GM19395 (cell line): ENCODE measurements around the gene LTO1.
"Not testable (repeated sequence)": the region's sequence is repeated elsewhere in the genome, so short reads cannot be mapped to it uniquely, and the experiment has no call there.

Experiments used
- ATAC-seq: cut with Tn5 transposase; IDR thresholded peaks from one replicate; pipeline ENCODE4 v1.9.1; 2021; ENCODE audit warnings: mild to moderate bottlenecking, moderate library complexity; ENCODE audit not compliant: unreplicated experiment

The LTO1 gene

DNA sequence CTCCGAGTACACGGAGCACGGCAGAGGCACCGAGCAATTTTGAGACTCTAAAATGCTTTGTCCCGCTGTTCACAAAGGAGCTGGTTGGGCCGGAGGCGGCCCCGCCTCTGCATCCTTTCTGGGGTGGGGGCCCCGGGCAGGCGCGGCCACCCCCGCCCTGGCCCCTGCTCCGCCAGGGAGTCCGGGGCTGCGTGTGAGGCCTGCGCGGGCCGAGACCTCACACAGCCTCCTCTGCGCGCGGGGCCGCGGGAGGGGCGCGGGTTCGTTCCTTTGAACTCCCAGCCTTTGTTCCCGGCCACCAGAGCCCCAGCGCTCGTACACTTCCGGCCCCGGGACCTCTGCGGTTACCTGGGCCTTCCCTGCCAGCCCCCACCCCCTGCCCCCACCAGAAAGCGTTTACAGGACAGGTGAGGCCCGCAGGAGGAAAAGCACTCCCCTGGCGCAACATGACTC lies 27.1 kb upstream of the LTO1 start:
- ATAC-seq, result no peak

DNA sequence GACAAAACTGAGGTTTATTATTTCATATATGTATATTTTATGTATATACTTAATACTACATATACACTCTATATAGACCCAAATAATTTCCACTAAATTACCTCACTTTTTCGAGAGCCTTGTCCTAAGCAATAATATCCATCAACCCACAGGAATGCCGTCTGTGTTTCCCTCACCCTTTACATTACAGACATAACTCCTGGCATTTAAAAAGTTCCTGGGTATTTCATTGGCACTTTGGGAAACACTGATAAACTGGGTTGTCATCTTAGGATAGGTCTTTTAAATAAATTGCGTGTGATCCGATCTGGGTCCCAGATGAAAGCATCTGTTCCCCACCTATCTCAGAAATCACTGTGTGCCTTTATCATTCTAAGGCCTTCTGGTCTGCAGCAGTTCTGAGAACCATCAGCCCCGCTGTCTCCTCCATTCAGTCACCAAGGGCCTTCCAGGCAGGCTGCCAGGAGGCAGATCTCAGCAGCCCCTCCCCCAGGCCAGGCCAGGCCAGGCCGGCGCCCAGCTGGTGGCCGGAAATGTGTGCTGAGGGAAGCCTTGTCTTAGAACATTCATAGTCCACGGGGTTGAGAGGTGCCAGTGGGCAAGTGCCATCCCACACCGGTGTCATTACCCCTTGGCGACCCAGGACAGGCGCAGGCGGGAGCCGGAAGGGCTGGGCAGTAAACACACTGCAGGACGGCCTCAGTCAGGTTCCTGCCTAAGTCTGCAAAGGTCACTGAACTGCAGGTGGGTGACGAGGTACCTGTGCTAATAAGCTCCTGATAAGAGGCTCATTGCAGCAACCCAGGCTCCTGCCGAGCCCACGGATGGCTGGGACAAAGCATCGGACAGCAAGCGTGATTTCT lies 25.4 kb upstream of the LTO1 start:
- no peak for ATAC-seq

DNA sequence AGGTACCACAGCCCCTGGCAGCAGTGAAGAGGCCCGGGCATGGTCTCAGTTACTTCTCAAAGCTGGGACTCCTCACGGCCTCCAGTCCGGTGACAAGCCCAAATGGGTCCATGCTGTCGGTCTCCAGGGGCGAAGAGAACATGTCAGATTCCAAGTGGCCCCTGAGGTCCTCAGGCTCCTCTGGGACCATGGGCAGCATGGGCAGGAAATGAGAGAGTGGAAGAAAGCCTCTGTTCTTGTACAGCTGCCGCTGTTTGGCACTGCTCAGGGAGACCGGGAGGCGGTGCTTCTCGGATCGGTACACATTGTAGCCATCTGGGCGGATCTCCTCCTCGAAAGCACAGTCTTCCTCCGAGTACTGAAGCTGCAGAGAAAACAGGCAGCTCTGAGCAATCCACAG lies 24.1 kb upstream of the LTO1 start:
- no peak for ATAC-seq

DNA sequence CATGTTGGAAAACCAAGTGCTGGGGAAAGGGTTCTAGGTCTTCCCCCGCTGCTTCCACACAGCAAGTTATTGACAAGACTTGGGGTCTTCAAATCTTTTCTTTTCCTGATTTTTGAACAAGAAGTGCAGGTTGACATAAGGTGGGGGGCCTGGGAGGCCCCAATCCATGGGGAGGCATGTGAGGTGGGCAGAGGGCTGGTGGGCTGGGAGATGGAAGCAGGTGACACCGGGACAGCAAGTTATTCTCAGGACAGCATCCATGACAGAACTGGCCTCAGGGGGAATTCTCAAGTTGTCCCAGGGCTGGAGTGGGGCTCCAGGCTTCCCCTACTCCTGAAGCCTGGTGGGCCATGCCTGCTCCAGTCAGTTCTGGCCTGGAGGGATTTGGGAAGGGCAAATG lies 23.2 kb upstream of the LTO1 start:
- no peak for ATAC-seq

DNA sequence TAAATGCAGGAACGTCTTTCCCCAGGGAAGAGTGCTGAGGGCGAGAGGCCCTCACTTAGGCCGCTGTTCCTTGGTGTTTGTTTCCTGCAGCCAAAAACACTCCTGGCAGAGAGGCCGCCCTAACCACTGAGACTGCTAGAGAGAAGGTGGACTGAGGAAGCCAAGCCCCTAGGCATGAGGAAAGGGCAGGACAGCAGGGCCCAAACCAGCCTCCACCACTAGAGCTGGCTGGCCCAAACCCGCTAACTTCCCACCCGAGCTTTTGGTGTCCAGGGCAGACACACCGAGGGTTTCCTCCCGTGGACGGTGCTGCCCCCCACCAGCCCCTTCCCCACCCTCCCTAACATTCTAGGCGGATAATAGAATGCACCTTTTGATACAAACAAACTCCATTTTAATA lies 22.7 kb upstream of the LTO1 start:
- no peak for ATAC-seq

DNA sequence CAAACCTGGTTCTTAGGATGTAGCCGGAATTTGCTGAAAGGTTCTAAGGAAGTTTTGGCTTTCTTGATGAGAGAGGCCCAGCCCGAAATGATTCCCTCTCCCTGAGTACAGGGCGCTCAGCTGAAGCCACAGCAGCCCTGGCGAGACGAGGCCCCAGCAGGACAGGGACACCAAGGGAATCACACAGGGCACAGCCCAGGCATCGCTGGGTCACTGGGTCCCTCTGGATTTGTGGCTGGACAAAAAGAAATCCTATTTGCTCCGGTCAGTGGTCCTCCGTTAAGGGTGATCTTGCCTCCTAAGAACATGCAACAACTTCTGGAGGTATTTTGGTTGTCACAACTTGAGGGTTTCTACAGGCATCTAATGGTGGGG lies 22.3 kb upstream of the LTO1 start:
- no peak for ATAC-seq

DNA sequence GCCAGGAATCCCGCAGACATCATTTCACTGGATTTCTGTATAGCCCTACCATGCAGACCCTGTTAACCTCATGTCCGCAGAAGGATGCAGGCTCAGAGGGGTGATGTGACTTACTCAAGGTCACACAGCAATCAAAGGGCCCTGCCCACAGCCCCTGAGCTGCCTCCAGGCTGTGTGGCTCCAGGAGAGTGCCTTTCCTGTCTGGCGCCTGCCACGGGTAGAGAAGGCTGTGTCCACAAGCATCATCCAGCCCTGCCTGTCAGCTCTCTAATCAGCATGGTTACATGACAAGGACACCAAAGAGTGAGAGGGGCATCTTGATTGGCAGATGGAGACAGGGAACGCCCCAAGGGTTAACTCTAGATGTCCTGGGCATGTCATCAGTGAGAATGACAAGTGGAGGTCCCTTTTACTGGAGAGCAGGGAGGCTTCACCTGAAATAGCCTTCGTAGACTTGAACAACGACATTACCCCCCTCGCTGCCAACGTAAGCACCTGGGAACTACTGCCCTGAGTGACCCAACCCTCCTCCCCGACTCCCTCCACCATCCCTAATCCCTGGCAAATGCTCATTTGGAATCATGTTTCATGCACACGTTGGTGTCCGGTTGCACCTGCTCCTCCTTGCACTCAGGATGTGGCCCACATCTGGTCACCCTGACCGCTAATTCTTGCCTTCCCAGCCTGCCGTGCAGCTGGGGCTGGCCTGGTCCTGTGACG lies 21.8 kb upstream of the LTO1 start:
- no peak for ATAC-seq

DNA sequence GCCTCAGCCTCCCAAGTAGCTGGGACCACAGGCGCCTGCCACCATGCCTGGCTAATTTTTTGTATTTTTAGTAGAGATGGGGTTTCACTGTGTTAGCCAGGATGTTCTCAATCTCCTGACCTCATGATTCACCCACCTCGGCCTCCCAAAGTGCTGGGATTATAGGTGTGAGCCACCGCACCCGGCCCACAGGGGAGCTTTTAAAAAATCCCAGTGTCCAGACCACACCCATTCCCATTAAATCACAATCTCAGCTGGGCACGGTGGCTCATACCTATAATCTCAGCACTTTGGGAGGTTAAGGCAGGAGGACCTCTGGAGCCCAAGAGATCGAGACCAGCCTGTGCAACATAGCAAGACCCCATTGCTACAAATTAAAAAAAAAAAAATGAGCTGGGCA lies 20.8 kb upstream of the LTO1 start:
- ATAC-seq, result not testable (repeated sequence)

DNA sequence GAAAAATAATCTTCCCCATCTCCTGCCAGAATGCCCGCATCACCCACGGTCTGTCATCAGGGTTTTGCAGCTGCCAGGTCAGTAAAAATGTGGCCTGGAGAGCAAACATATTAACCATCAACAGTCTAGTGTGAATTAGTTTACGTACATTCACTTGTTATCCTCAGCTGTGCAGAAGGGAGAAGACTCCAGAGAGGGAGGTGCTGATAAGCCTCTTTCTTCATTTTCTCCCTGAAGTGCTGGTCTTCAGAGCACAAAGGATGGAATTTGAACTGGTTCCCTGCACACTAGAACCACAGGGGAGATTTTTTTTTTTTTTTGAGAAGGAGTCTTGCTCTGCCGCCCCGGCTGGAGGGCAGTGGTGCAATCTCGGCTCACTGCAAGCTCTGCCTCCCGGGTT lies 20.4 kb upstream of the LTO1 start:
- no peak for ATAC-seq

DNA sequence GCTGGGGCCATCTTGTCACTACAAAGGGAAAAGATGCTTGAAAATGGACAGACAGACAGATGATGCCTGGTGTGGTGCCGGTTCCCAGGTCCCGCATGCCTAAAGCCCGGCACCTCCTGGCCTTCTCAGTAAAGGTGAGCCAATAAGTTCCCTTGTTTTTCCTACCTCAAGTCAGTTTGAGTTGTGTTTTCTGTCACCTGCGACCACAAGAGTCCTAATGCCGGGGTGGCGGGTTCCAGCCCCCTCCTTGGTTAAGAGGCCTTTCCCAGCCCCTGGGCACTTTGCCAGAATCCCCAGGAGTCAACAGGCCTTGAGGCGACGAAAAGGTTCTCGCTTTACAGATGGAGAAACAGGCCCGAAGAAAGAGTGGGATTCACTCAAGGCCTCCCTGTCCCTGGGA lies 19.6 kb upstream of the LTO1 start:
- no peak for ATAC-seq

DNA sequence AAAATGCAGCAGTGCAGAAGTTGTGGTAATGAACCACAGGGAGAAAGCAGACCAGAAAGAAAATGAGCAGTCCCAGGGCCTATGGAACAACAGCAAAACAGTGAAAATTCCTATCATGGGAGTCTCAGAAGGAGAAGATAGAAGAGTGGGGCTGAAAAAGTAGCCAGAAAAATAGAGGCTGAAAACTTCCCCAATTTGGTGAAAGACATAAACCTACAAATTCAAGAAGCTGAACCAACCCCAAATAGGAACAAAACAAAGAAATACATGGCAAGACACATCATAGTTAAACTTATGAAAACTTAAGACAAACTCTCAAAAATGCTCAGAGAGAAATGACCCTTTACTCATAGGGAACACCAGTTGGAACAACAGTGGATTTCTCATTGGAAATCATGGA lies 17.3 kb upstream of the LTO1 start:
- ATAC-seq, result no peak

DNA sequence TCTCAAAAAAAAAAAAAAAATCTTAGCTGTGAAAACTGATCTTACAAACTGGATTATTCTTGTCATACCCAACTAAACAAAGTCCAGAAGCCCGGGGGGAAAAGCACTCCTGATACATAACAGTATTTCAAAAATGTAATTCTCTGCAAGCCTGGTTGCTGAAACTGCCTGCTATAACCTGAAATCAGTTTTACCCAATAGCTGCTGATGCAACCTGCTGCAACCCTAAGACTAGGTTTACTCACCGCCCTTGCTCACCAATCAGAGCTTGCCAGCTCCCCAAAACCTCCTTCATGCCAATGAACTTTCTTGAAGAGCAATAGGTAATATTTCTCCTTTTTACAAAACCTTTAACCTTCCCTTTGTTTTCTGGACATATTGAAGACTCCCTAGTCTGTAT lies 16.3 kb upstream of the LTO1 start:
- ATAC-seq, result no peak

DNA sequence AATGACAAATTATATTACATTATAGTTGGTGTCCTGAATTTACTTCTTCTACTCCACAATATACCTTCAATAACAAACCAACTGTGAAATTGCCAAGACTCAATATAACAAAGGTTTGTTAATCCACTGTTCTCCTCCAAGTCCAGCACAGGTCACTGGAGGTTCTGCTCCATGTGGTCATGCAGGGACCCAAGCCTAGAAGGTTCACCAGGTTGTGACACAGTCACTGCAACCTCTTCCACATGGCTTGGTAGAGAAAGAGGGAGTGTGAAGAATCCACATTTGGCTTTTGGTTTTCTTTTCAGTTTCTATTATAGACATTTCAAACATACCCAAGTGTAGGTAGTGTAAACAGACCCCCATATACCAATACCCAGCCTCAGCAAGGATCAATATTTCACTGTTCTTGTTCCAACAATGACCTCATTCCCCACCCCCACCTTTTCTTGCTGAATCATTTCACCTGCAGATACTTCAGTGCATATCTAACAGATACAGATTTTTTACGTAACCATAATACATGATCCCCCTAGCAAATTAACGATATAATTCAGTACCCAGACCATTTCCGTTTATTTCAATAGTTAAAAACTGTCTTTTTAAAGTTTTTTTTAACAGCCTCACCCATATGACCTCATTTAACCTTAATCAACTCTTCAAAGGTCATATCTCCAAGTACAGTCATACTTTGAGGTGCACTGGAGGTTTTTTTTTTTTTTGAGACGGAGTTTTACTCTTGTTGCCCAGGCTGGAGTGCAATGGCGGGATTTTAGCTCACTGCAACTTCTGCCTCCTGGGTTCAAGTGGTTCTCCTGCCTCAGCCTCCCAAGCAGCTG lies 14.5 kb upstream of the LTO1 start:
- ATAC-seq, result no peak

DNA sequence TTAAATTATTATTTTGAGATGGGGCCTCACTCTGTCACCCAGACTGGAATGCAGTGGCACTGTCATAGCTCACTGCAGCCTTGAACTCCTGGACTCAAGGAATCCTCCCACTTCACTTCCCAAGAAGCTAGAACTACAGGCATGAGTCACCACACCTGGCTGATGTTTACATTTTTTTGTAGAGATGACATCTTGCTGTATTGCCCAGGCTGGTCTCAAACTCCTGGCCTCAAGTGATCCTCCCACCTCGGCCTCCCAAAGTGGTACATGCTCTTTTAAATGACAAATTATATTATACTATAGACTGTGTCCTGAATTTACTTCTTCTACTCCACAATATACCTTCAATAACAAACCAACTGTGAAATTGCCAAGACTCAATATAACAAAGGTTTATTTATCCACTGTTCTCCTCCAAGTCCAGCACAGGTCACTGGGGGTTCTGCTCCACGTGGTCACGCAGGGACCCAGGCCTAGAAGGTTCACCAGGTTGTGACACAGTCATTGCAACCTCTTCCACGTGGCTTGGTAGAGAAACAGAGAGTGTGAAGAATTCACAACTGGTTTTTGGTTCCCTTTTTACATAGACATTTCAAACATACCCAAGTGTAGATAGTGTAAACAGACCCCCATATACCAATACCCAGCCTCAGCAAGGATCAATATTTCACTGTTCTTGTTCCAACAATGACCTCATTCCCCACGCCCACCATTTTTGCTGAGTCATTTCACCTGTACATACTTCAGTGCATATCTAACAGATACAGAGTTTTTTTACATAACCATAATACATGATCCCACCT lies 13.0 kb upstream of the LTO1 start:
- ATAC-seq, result not testable (repeated sequence)

DNA sequence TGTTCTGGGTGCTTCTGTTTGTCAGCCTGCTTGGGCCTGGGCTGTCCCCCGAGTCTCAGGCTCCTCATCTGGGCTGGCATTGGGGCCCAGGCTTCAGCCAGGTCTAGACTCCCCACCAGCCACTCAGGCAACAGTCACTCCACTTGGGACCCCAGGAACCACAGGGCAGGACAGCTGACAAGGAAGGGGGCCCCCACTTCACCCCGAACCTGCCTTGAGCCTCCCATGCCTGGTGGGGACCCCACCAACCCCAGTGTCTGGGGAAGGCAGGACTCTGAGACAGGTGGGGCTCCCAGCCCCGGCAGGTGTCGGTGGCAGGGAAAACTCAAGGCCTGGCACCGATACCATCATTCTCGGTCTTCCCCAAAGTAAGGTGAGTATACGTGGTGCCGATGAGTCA lies 11.7 kb upstream of the LTO1 start:
- no peak for ATAC-seq

DNA sequence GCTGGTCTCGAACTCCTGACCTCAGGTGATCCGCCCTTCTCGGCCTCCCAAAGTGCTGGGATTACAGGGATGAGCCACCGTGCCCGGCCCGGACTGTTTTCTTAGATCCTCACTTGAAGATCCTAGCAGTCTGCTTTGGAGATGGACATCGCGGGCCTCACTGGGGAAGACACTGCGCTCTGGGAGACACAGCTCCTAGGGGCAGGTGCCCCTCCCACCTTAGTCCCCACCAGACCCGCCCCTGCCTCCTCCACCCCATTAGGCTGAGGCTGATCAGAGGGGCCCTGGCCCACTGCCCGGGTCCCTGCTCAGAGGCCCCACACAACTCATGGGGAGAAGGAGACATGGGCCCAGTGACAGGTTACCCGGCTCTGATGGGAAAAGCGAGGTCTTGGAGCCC lies 11.3 kb upstream of the LTO1 start:
- ATAC-seq, result no peak

DNA sequence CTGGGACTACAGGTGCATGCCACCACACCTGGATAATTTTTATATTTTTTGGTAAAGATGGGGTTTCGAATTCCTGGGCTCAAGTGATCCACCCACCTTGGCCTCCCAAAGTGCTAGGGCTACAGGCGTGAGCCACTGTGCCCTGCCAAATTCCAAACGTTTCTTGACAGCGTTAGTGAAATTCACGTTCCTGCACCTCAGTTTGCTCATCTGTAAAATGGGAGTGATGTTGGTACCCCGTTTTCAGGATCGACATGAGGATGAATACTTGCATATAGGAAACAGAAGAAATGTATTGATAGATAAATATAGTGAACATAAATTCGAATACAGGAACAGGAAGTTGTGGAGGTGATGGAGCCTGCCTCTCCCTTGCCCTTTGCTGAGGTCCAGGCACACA lies 10.2 kb upstream of the LTO1 start:
- ATAC-seq, result no peak

DNA sequence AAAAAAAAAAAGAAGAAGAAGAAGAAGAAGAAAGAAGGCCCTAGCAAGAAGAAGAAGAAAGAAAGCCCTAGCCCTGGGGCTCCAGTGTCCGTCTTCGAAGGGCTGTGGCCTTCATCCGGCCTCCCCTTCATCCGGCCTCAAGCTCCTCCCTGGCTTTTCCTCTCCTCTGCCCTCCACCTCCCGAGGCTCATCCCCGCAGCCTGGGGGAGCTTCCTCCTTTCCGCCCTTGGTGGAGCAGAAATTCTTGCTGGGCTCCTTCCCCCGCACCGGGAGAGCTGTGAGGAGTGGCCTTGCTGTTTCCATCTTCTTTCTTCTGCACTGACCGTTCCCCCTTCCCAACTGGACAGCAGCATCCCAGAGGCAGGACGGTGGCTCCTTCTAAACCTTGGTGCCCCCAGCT lies 9.5 kb upstream of the LTO1 start:
- ATAC-seq, result no peak

DNA sequence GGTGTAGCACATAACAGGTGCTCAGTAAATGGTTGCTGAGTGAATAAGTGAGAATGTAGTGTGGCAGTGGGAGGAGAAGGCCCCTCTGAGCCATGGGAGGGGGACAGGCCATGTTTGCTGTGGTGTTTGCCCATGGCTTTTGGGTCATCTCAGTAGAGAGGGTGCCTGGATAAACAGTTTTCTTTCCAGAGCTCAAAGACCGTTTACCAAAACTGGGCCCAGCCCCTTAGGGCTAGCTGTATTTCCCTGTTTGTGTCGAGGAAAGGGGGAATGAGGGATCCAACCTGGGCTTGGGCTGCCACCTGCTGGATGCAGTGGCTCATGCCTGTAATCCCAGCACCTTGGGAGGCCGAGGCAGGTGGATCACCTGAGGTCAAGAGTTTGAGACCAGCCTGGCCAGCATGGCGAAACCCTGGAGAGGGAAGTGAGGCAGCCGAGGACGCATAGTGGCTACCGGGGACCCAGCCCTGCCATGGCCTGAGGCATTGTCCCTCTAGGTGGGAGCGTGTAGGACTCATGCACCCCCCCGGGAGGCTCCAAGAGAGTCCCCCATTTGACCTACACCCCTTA lies 8.7 kb upstream of the LTO1 start:
- ATAC-seq, result no peak

DNA sequence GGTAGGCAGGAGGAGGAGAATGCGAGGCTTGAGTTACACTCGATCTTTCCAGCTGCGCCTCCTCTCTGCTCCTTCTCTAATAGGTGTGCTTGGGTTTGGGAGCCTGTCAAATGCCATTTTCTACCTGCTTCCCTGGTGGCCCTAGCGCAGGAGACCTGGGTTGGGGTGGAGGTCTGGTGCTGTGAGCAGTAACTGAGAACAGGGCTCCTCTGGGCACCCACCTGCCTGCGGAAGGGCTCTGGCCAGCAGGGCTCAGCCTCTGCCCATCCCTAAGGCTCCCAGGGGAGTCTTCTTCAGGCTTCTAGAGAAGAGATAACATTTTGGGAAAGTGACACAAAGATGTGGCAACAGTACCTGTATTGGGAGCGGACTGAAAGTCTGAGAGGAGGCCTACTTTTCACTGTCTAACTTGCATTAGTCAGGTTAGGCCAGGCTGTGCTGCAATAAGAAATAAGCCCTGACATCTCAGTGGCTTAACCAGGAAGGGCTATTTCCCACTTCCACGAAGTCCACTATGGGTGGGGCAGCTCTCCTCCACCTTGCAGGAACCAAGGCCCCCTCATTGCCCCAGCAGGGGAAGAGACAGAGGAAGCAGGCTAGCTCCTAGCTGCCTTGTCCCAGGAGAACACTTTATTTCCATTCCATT lies 7.7 kb upstream of the LTO1 start:
- no peak for ATAC-seq
